WTC11 (cell line): ENCODE data around the gene TNPO1. TPM values are rescaled to one million over a fixed set of nuclear protein-coding genes. Genes with fewer than 3 reads are reported as not detected.

Experiments
- ATAC-seq: fragments of 200-7000 bp; cut with Tn5 transposase; 2 replicates; pipeline ENCODE4 v1.10.0; 2021; ENCODE audit warnings: mild to moderate bottlenecking, moderate library complexity
- CTCF ChIA-PET: fragments of 300-600 bp; sonication (Branson Sonifier 250); formaldehyde crosslinking; loops from one replicate; lab custom pipeline; 2021; ENCODE audit warnings: antibody characterized with exemption; lab: Charles Lee
- POLR2A ChIA-PET: fragments of 350-600 bp; sonication (Branson Sonifier 250); formaldehyde crosslinking; loops from one replicate; lab custom pipeline; 2021; ENCODE audit warnings: antibody characterized with exemption; lab: Charles Lee
- DNase-seq: peaks from one replicate; pipeline ENCODE4 v3.0.0; 2021; ENCODE audit warnings: low spot score
- H3K27ac Mint-ChIP-seq: 2 replicates; pipeline ENCODE4 v1.8.0; 2021; ENCODE audit warnings: mixed read lengths
- H3K27me3 Mint-ChIP-seq: 2 replicates; pipeline ENCODE4 v1.8.0; 2021; ENCODE audit warnings: low read depth, mild to moderate bottlenecking, moderate library complexity, mixed read lengths
- H3K36me3 Mint-ChIP-seq: 2 replicates; pipeline ENCODE4 v1.8.0; 2021; ENCODE audit warnings: mixed read lengths
- H3K4me1 Mint-ChIP-seq: 2 replicates; pipeline ENCODE4 v1.8.0; 2022; ENCODE audit warnings: mixed read lengths
- H3K4me3 Mint-ChIP-seq: 2 replicates; pipeline ENCODE4 v1.8.0; 2021; ENCODE audit warnings: mild to moderate bottlenecking, moderate library complexity, mixed read lengths
- H3K9me3 Mint-ChIP-seq: 2 replicates; pipeline ENCODE4 v1.8.0; 2021; ENCODE audit warnings: mixed read lengths
- CBFB ChIP-seq: sonication (generic); formaldehyde crosslinking; IDR thresholded peaks from 2 replicates; pipeline ENCODE4 v1.8.1; 2022; ENCODE audit warnings: mild to moderate bottlenecking, low read depth, missing genetic modification reagents
- ETV6 ChIP-seq: sonication (generic); formaldehyde crosslinking; IDR thresholded peaks from 2 replicates; pipeline ENCODE4 v1.8.1; 2022; ENCODE audit warnings: mild to moderate bottlenecking, missing genetic modification reagents
- GTF2I ChIP-seq: fragments of 250-450 bp; sonication (Bioruptor Pico); conservative IDR thresholded peaks from 2 replicates; pipeline ENCODE4 v1.4.0; 2021; ENCODE audit warnings: mild to moderate bottlenecking
- JAZF1 ChIP-seq: fragments of 250-450 bp; sonication (Bioruptor Pico); IDR thresholded peaks from 2 replicates; pipeline ENCODE4 v1.9.0; 2021; ENCODE audit warnings: moderate library complexity, mild to moderate bottlenecking, inconsistent platforms
- SMAD3 ChIP-seq: sonication (generic); formaldehyde crosslinking; IDR thresholded peaks from 2 replicates; pipeline ENCODE4 v1.8.0; 2022; ENCODE audit warnings: missing genetic modification reagents, mild to moderate bottlenecking, borderline replicate concordance
- total RNA-seq: library from RNA; stranded (reverse); gene quantifications from 3 replicates; pipeline ENCODE4 v1.2.3, GENCODE V29; 2021
- TF ChIP-seq, protein P1 (sequence below): sonication (generic); formaldehyde crosslinking; conservative IDR thresholded peaks from 2 replicates; pipeline ENCODE4 v1.8.1; 2023; ENCODE audit warnings: mild to moderate bottlenecking, low read depth, missing genetic modification reagents, moderate library complexity
- TF ChIP-seq, protein P2 (sequence below): fragments of 200-600 bp; IDR thresholded peaks from 2 replicates; pipeline ENCODE4 v1.8.0; 2022; ENCODE audit warnings: antibody characterized with exemption
- TF ChIP-seq, protein P3 (sequence below): fragments of 250-450 bp; sonication (Bioruptor Pico); IDR thresholded peaks from 2 replicates; pipeline ENCODE4 v1.9.0; 2021; ENCODE audit warnings: moderate library complexity, mild to moderate bottlenecking, inconsistent platforms, borderline replicate concordance
- TF ChIP-seq, protein P4 (sequence below): fragments of 250-450 bp; sonication (Bioruptor Pico); IDR thresholded peaks from 2 replicates; pipeline ENCODE4 v1.8.0; 2021; ENCODE audit warnings: mild to moderate bottlenecking
- TF ChIP-seq, protein P5 (sequence below): sonication (generic); formaldehyde crosslinking; IDR thresholded peaks from 2 replicates; pipeline ENCODE4 v1.8.1; 2023; ENCODE audit warnings: mild to moderate bottlenecking, missing genetic modification reagents, moderate library complexity
- TF ChIP-seq, protein P6 (sequence below): sonication (generic); formaldehyde crosslinking; IDR thresholded peaks from 2 replicates; pipeline ENCODE4 v1.8.1; 2023; ENCODE audit warnings: mild to moderate bottlenecking, missing genetic modification reagents, borderline replicate concordance
- TF ChIP-seq, protein P7 (sequence below): sonication (generic); formaldehyde crosslinking; IDR thresholded peaks from 2 replicates; pipeline ENCODE4 v1.8.0; 2023; ENCODE audit warnings: missing genetic modification reagents, mild to moderate bottlenecking, borderline replicate concordance

The TNPO1 gene
- total RNA-seq, 1 experiment from 2014 or later: 150 TPM

DNA sequence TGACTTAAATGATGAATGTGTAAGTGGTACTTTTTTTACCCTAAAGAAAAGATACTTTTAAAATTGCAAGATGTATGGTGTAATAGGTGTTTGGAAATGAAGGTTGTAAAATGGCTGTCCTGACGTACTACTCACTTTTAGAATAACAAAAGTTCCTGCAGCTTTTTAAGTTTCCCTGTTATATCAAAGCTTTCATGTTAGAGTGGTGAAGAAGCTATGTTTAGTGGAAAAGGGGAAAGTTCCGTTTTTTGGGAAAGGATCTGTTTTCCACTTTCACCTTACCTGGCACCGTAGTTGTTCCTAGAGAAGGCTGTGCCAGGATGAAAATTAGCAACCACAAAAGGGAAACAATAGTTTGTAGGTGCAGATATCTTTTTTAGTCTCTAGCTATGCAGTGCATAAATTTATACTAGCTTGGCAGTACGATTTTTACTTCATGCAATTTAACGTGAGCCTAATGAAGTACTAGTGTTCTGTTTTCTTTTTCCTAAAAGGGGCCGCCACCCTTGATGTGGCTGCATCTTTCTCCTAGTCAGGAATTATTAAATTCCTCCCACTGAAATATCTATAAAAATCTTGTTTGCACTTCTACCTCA, 1.3 kb downstream of the TNPO1 start:
- ChIA-PET CTCF (interaction anchor here (0.7 to 2.7 kb wide), 5 partner anchors 12 to 261 kb away, joined by 3 to 38 read pairs (median 6); no protein-coding TSS in a partner anchor), POLR2A (interaction anchor here (1.1 to 2.1 kb wide), 2 partner anchors 29 to 462 kb away, joined by 3 to 5 read pairs; no protein-coding TSS in a partner anchor)
- no peaks in the 10 kb centered on the region for H3K9me3 Mint-ChIP-seq
- H3K27ac Mint-ChIP-seq: peak overlapping the region; percentile 89; the same call in 1 of the 2 replicates
- peaks cover 25% of the 10 kb centered on the region for H3K4me1 Mint-ChIP-seq
- TF ChIP-seq JAZF1 (CRISPR knock-in tag) (no peak), SMAD3 (CRISPR knock-in tag) (no peak)
- TF ChIP-seq, protein P1, sequence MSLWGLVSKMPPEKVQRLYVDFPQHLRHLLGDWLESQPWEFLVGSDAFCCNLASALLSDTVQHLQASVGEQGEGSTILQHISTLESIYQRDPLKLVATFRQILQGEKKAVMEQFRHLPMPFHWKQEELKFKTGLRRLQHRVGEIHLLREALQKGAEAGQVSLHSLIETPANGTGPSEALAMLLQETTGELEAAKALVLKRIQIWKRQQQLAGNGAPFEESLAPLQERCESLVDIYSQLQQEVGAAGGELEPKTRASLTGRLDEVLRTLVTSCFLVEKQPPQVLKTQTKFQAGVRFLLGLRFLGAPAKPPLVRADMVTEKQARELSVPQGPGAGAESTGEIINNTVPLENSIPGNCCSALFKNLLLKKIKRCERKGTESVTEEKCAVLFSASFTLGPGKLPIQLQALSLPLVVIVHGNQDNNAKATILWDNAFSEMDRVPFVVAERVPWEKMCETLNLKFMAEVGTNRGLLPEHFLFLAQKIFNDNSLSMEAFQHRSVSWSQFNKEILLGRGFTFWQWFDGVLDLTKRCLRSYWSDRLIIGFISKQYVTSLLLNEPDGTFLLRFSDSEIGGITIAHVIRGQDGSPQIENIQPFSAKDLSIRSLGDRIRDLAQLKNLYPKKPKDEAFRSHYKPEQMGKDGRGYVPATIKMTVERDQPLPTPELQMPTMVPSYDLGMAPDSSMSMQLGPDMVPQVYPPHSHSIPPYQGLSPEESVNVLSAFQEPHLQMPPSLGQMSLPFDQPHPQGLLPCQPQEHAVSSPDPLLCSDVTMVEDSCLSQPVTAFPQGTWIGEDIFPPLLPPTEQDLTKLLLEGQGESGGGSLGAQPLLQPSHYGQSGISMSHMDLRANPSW: no peak
- H3K4me3 Mint-ChIP-seq: peak overlapping the region; percentile 99
- H3K27me3 Mint-ChIP-seq: no peaks in the 10 kb centered on the region
- ATAC-seq (no peak), DNase-seq (no peak)
- no peaks in the 10 kb centered on the region for H3K36me3 Mint-ChIP-seq

DNA sequence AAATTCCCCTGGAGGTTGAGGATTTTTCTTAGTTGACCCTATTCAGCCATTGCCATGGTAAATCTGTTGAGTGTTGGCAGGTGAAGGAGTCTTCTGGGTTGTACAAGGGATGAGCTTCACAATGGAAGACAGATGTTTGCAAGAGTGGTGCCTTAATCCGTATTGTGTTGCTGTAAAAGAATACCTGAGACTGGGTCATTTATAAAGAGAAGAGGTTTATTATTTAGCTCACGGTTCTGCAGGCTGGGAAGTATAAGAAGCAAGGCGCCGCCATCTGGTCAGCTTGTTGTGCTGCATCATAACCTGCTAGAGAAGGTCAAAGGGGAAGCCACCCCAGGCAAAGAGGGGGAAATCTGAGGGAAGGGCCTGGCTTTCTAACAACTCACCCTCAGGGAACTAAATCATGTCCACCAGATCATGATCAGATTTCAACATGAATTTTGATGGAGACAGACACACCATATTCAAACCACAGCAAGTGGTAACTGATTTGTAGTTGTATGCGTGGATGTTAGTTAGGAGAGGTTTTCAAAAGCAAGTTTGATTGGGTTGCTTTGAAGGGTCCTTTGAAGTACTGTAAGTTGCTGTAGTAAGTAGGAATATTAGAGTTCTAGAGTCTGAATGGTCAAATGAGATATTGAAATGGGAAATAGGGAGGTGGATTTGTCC, 2.5 kb downstream of the TNPO1 start:
- CTCF ChIA-PET: interaction anchor here (0.6 to 2.7 kb wide), 22 partner anchors 11 to 1451 kb away, joined by 3 to 38 read pairs (median 3); no protein-coding TSS in a partner anchor
- TF ChIP-seq CBFB (CRISPR knock-in tag): no peak
- TF ChIP-seq ETV6 (CRISPR knock-in tag): 0 out of 2 replicates have a peak, but pooled peaks have one; percentile 19
- TF ChIP-seq, protein P2, sequence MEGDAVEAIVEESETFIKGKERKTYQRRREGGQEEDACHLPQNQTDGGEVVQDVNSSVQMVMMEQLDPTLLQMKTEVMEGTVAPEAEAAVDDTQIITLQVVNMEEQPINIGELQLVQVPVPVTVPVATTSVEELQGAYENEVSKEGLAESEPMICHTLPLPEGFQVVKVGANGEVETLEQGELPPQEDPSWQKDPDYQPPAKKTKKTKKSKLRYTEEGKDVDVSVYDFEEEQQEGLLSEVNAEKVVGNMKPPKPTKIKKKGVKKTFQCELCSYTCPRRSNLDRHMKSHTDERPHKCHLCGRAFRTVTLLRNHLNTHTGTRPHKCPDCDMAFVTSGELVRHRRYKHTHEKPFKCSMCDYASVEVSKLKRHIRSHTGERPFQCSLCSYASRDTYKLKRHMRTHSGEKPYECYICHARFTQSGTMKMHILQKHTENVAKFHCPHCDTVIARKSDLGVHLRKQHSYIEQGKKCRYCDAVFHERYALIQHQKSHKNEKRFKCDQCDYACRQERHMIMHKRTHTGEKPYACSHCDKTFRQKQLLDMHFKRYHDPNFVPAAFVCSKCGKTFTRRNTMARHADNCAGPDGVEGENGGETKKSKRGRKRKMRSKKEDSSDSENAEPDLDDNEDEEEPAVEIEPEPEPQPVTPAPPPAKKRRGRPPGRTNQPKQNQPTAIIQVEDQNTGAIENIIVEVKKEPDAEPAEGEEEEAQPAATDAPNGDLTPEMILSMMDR: peak; percentile 44
- TF ChIP-seq, all 79 proteins: peak for 2
- Mint-ChIP-seq H3K36me3 (no peaks in the 10 kb centered on the region), H3K9me3 (no peaks in the 10 kb centered on the region), H3K4me3 (peak overlapping the region; percentile 50), H3K4me1 (peaks cover 25% of the 10 kb centered on the region), H3K27ac (0 out of 2 replicates have a peak overlapping the region, but pooled peaks have one; percentile 61), H3K27me3 (no peaks in the 10 kb centered on the region)
- POLR2A ChIA-PET: no interaction called here
- peak; percentile 34 for ATAC-seq
- DNase-seq: peak; percentile 78

DNA sequence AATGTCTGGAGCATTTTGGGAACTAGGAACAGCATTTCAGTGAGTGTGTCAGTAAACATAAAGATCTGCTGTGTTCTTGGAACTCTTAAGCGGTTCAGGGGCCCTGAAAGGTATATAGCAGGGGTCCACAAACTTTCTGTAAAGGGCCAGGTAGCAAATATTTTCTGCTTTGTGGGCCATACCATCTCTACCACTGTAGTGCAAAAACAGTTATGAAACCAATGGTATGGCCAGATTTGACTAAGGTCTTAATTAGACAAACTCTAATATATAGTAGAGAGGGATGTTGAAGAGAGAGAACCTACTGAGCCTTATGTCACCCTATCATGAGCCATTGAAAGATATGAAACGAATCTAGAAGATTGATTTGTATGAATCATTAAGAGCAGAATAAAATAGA, 5.3 kb downstream of the TNPO1 start:
- Mint-ChIP-seq H3K27ac (no peak overlapping the region), H3K27me3 (no peaks in the 10 kb centered on the region), H3K4me3 (no peak overlapping the region), H3K9me3 (no peaks in the 10 kb centered on the region), H3K36me3 (no peaks in the 10 kb centered on the region), H3K4me1 (peaks cover 21% of the 10 kb centered on the region)
- DNase-seq (no peak), ATAC-seq (no peak)
- POLR2A ChIA-PET: no interaction called here
- CTCF ChIA-PET: no interaction called here
- TF ChIP-seq, protein P3, sequence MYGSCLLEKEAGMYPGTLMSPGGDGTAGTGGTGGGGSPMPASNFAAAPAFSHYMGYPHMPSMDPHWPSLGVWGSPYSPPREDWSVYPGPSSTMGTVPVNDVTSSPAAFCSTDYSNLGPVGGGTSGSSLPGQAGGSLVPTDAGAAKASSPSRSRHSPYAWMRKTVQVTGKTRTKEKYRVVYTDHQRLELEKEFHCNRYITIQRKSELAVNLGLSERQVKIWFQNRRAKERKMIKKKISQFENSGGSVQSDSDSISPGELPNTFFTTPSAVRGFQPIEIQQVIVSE (CRISPR knock-in tag): no peak
- TF ChIP-seq, protein P4, sequence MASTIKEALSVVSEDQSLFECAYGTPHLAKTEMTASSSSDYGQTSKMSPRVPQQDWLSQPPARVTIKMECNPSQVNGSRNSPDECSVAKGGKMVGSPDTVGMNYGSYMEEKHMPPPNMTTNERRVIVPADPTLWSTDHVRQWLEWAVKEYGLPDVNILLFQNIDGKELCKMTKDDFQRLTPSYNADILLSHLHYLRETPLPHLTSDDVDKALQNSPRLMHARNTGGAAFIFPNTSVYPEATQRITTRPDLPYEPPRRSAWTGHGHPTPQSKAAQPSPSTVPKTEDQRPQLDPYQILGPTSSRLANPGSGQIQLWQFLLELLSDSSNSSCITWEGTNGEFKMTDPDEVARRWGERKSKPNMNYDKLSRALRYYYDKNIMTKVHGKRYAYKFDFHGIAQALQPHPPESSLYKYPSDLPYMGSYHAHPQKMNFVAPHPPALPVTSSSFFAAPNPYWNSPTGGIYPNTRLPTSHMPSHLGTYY (CRISPR knock-in tag): no peak
- TF ChIP-seq GTF2I (CRISPR knock-in tag): no peak
- TF ChIP-seq, protein P5, sequence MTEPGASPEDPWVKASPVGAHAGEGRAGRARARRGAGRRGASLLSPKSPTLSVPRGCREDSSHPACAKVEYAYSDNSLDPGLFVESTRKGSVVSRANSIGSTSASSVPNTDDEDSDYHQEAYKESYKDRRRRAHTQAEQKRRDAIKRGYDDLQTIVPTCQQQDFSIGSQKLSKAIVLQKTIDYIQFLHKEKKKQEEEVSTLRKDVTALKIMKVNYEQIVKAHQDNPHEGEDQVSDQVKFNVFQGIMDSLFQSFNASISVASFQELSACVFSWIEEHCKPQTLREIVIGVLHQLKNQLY (CRISPR knock-in tag): no peak
- TF ChIP-seq, protein P6, sequence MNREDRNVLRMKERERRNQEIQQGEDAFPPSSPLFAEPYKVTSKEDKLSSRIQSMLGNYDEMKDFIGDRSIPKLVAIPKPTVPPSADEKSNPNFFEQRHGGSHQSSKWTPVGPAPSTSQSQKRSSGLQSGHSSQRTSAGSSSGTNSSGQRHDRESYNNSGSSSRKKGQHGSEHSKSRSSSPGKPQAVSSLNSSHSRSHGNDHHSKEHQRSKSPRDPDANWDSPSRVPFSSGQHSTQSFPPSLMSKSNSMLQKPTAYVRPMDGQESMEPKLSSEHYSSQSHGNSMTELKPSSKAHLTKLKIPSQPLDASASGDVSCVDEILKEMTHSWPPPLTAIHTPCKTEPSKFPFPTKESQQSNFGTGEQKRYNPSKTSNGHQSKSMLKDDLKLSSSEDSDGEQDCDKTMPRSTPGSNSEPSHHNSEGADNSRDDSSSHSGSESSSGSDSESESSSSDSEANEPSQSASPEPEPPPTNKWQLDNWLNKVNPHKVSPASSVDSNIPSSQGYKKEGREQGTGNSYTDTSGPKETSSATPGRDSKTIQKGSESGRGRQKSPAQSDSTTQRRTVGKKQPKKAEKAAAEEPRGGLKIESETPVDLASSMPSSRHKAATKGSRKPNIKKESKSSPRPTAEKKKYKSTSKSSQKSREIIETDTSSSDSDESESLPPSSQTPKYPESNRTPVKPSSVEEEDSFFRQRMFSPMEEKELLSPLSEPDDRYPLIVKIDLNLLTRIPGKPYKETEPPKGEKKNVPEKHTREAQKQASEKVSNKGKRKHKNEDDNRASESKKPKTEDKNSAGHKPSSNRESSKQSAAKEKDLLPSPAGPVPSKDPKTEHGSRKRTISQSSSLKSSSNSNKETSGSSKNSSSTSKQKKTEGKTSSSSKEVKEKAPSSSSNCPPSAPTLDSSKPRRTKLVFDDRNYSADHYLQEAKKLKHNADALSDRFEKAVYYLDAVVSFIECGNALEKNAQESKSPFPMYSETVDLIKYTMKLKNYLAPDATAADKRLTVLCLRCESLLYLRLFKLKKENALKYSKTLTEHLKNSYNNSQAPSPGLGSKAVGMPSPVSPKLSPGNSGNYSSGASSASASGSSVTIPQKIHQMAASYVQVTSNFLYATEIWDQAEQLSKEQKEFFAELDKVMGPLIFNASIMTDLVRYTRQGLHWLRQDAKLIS (CRISPR knock-in tag): no peak
- TF ChIP-seq ETV6 (CRISPR knock-in tag): no peak
- TF ChIP-seq, protein P7, sequence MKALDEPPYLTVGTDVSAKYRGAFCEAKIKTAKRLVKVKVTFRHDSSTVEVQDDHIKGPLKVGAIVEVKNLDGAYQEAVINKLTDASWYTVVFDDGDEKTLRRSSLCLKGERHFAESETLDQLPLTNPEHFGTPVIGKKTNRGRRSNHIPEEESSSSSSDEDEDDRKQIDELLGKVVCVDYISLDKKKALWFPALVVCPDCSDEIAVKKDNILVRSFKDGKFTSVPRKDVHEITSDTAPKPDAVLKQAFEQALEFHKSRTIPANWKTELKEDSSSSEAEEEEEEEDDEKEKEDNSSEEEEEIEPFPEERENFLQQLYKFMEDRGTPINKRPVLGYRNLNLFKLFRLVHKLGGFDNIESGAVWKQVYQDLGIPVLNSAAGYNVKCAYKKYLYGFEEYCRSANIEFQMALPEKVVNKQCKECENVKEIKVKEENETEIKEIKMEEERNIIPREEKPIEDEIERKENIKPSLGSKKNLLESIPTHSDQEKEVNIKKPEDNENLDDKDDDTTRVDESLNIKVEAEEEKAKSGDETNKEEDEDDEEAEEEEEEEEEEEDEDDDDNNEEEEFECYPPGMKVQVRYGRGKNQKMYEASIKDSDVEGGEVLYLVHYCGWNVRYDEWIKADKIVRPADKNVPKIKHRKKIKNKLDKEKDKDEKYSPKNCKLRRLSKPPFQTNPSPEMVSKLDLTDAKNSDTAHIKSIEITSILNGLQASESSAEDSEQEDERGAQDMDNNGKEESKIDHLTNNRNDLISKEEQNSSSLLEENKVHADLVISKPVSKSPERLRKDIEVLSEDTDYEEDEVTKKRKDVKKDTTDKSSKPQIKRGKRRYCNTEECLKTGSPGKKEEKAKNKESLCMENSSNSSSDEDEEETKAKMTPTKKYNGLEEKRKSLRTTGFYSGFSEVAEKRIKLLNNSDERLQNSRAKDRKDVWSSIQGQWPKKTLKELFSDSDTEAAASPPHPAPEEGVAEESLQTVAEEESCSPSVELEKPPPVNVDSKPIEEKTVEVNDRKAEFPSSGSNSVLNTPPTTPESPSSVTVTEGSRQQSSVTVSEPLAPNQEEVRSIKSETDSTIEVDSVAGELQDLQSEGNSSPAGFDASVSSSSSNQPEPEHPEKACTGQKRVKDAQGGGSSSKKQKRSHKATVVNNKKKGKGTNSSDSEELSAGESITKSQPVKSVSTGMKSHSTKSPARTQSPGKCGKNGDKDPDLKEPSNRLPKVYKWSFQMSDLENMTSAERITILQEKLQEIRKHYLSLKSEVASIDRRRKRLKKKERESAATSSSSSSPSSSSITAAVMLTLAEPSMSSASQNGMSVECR: no peak
